GM19099 (cell line): ENCODE measurements around the gene ETNPPL.

ENCODE experiments used
- POLR2A ChIP-seq: IDR thresholded peaks from 3 replicates; pipeline ENCODE4 v1.6.1; 2011; ENCODE audit warnings: low read depth; ENCODE audit not compliant: insufficient read length; ENCODE audit errors: extremely low read depth

Gene ETNPPL

DNA sequence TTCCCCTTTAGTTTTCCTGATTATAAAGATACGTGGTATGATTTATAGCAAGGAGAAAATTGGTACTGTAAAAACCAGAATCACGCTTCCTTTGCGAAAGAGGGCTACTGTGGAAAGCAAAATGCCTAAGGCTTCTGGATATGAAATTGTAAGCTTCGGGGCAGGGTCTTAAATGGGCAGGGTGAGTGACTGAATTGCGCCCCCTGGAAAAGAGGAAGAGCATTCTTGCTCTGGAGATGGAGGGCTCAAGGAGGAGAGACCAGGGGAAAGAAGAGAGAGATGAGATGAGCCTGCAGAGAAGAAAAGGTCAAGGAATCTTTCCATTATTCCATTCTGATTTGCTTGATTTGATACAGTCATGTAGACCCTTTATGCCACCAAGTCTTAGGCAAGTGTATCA, 13.1 kb upstream of the ETNPPL start:
- TF ChIP-seq POLR2A: no peak

DNA sequence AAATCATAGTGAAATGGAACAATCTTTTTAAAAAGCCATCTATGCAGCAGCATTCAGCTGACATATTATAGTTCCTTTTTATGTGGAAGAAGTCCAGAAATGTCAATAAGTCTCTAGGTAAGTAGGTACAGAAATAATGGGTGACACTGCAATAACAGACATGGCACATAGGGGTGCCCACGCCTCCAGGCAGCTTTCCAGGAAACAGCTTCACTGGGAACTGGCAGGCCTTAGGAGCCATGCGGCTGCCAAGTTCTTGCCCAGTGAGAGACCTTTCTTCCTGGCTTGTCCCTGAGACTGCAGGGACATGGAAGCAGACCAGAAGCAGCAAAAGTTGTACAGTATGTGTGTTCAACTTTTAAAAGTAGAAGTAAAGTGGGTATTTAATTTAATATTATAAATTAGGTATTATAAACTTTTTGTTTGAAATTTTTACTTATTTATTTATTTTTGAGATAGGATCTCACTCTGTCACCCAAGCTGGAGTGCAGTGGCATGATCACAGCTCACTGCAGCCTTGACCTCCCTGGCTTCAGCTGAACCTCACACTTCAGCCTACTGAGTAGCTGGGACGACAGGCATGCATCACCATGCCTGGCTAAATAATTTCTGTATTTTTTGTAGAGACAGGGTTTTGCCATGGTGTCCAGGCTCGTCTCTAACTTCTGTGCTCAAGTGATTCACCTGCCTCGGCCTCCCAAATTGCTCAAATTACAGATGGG, 12.1 kb upstream of the ETNPPL start:
- TF ChIP-seq POLR2A: no peak

DNA sequence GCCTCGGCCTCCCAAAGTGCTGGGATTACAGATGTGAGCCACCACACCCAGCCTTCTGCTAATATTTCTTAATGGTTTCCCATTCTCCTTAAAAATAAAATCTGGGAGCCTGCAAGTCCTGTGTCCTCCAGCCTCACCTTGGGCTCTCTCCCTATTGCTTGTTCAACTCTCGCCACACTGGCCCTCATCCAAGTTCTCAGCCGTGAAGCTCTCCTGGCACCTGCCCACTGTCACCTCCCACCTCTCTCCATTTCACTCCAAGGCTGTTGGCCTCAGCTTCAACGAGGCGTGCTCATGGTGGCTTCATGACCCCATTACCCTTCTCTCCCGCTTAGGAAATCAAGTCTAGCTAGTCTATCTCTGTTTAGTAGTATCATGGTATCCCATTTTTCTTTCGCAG, 9.5 kb upstream of the ETNPPL start:
- TF ChIP-seq POLR2A: no peak

DNA sequence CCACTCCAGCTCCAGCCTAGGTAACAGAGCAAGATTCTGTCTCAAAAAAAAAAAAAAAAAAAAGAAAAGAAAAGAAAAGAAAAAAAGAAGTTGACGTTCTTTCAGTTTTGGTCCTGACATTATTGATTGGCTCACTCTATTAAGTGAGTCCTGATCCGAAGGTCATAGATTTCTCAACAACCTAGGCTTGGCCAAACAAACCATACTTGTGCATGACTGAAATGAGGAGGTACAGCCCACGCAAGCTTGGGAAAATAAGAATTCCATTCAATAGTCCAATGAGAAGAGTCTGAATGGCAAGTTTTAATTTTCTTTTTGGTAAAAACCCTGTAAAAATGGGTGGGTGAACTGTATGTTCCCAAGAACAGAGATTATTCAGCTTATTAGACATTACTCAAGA, 3.2 kb upstream of the ETNPPL start:
- TF ChIP-seq POLR2A: no peak

DNA sequence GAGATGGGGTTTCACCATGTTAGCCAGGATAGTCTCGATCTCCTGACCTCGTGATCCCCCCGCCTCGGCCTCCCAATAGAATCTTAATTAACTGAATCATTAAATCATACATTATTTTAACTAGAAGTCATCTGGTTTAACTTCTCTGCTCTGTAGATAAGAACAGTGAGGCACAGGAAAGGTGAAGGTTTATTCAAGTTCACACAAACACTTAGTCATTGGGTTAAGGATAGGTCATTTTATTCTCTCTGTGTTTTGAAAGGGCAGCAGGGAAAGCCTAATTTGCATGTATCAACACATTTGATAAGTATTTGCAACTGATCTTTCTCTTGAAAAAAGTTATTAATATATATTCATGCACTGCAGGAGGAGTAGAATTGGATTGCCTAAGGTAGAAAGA, 1.1 kb upstream of the ETNPPL start:
- TF ChIP-seq POLR2A: no peak

DNA sequence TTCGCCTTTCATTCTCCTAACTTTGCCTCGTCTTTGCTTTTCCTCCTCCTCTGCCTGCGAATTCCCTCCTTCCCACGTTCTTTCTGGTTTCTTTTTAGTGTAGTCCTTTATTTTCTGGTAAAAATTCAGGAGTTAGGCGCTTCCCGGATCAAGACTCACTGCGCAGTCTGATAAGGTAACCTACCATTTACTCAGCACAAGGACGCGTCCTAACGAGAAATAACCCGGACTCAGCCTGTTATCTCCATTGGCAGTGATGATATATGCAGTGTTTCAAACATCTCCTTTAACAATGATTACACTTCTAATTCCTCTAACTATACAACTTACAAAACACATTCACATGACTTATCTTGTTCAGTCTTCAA, 357 bp upstream of the ETNPPL start:
- no peak for TF ChIP-seq POLR2A

DNA sequence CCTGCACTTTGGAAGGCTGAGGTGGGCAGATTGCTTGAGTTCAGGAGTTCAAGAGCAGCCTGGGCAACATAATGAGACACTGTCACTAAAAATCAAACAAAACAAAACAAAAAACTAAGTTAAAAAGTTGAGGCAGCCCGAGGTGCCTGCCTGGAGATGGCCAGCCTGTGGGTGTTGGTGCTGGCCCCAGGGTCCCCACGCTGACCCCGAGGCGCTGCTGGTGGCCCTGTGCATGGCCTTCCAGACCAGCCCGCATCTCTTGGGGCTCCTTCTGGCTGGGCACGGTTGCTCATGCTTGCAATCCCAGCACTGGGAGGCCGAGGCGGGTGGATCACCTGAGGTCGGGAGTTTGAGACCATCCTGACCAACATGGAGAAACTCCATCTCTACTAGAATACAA, 4.4 kb downstream of the ETNPPL start:
- TF ChIP-seq POLR2A: no peak

DNA sequence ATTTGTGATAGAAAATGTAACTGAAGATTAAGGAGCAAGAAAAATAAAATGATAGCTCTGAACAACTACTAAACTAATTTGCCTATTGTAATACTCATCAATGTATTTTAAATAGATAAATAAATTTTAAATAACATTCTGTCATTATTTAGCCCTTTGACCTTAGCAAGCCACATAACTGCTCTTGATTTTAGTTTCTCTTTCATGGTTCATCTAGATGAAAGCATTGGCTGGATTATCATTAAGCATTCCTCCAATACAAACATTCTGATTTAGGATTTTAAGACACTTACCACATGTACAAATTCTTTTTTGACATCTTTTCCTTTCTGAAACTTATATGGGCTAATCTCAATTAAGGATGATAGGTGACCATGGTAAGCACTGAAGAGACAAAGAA, 8.5 kb downstream of the ETNPPL start:
- no peak for TF ChIP-seq POLR2A

DNA sequence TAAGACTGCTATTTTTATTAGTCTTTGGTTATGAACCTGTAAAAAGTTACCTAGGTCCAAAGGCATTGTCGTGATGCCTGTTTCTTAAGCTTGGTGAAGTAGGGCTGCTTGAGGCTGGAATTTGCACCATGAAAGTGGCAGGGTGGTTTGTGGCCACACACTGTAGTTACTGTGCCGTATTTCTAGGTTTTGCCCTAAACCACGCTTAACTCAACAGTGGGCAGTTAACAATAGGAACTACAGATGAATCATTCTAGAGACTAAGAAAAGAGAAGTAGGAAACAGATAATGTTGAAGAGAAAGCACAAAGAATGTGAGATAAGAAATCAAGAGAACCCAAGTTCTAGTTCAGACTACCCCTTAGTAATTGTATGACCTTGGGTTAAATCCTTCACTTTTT, 11.5 kb downstream of the ETNPPL start:
- TF ChIP-seq POLR2A: no peak

DNA sequence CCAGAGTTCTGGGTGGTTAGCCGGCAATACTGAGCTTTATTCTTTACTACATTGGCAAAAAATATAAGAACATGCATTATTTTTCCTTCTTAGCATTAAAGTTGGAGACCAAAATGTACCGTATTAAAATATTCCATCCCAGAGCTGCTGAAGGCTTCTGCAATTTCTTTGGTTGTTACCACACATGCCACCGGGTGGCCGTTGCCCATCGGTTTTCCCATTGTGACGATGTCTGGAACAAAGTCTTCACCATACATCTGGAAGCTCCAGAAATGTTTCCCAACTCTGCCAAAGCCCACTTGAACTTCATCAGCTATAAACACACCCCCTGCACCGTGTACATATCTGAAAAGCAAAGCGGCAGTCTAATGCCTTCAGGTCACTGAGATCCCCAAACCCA, 13.7 kb downstream of the ETNPPL start:
- no peak for TF ChIP-seq POLR2A

DNA sequence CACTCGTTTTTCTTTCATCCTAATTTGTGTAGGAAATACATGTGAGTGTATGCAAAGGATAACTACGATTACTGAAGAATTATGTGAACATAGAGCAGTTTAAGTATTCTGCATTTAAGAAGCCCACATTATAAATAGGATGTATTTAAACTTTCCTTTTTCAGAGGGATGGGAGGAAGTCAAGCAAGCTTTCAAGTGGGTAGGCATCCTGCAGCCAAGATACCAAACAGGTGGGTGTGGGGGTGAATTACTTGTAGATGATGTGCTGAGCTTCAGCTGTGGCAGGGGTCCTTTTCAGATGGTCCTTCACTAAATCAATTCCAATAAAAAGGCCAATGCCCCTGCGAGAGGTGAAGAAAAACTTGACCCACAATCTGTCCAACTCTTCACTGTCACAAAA, 16.3 kb downstream of the ETNPPL start:
- no peak for TF ChIP-seq POLR2A

DNA sequence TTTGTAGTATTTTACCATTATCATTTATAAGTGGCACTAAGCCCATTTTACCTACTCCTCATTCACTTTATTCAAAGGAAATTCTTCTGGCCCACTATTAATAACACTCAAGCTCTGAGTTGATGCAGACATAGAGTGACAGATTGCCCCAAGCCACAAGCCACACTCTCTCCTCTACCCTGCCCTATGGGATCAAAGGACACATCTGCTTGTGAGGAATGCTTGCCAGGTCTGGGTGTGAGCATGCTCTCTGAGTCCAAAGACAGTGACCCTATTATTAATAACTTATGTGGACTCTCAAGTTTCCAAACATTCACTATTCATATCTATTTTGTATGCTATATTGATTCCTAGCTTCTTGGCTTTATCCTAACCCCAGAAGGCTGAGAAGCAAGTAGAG, 18.5 kb downstream of the ETNPPL start:
- no peak for TF ChIP-seq POLR2A

DNA sequence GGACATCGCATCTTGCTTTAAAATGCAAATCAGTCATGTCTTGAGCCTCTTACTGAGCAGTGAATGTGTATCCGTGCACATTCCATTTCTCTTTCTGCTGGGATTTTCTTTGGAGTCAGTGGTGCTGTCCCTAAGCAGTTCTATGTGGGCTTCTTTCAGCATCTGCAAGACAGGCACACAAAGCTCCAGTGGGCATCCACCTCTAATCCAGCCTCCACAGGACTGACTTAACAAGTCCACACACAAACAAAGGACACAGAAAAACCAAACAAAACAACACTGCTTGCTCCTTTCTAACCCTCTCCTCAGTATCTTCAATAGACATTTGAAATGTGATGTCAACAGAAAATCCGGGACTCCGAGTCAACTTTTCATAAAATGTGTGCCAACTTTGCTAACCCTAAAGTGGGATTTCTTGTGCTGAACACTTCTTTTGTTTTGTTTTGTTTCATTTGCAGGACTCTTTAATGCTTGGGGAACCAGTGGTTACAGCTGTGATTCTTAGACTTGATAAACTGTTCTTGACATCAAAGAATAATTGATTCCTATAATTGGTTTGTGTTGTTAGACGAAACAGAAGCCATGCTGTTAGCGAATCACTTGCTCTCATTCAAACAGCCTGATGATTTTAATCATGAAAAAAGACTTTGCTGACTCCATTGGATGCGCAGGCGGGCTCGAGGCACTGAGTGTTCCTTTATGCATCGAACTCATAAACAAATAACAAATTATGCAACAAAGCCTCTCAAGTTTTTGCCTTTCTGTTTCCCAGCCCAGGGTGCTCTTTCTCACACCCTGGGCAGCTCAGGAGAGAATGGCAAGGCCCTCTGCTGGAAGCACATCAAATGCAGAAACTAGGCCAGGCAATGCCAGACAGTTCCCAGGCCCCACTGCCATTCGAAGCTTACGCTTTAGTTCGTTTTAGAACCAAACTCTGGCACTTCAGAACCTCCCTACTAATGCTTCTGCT, 20.1 kb downstream of the ETNPPL start:
- no peak for TF ChIP-seq POLR2A

DNA sequence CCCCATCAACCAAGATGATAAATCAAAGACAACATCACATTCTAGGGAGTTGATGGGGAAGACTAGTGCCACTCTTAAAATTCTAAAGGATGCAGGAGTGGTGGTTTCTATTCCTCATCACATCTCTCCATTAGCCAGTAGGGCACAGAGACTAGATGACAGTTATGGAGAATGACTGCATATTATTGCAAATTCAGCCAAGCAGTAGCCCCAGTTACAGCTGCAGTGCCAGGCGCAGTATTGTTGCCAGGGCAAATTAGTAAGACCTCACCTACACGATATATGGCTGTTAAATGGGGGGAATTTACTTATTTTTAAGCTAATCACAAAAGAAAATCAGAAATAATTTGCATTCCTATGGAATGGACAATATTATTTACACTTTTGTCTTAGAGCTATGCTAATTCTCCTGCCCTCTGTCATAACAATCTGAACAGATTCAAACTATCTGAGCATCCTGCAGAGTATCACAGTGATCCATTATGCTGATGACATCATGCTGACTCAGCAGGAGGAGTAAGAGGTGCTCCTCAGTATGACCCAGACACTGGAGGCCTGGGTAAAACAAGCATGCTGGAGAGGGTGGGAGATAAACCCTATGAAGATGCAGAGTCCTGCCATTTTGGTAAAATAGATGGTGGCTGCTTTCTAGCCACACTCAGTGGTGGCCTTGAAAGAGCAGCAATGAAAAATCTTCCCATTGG, 24.7 kb downstream of the ETNPPL start:
- TF ChIP-seq POLR2A: no peak

DNA sequence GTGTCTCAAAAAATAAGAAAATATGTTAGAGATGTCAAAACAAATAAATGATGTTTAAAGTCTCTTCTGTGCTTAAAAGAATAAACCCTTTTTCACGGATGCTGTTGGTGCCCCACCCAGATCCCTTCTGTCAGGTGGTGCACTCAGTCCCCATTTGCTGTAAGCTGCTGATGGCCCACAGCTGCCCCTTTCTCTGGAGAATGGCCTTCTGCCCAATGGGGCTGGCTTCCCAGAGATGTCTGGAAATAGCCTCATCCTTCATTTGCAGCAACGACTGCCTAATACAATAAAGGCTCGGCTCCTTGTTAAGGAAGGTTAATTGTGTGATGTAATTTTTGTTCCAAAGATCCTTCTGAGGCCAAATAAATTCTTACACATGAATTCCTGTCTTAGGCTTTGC, 31.8 kb downstream of the ETNPPL start:
- TF ChIP-seq POLR2A: no peak
